ENCODE results near the gene DGKB. TPM values are rescaled to one million over a fixed set of nuclear protein-coding genes. Genes with fewer than 3 reads are reported as not detected.

Gene DGKB
- total and polyA plus RNA-seq, 2 donors, result 0.09 to 0.19 TPM

- H3K27me3 ChIP-seq (ENCODE audit: control insufficient read depth in 2 of 2, insufficient read depth in 1 of 2, low read length in 1 of 2), result no peaks in the 10 kb centered on the region
- 96% methylated on average over 2 of the region's 2 CpGs for WGBS
- no peaks in the 10 kb centered on the region for H3K4me1 ChIP-seq (ENCODE audit: control insufficient read depth in 2 of 2, insufficient read depth in 2 of 2, low read length in 2 of 2)
- no peaks in the 10 kb centered on the region for H3K36me3 ChIP-seq (ENCODE audit: control insufficient read depth in 2 of 2, insufficient read depth in 2 of 2, low read length in 1 of 2)
- DNase-seq (ENCODE audit: low read depth in 6 of 9, low spot score in 9 of 9), result no peak
- H3K9me3 ChIP-seq (ENCODE audit: control insufficient read depth in 2 of 2, insufficient read depth in 1 of 2, low read length in 1 of 2), result no peaks in the 10 kb centered on the region
- no peak overlapping the region for H3K4me3 ChIP-seq (ENCODE audit: low read length in 2 of 2)
- H3K27ac ChIP-seq (ENCODE audit: low read depth in 1 of 2, low read length in 1 of 2), result no peak overlapping the region
Measured at GRCh38 chr7:14115701-14116100, 786.9 kb downstream of the DGKB start.

DNA sequence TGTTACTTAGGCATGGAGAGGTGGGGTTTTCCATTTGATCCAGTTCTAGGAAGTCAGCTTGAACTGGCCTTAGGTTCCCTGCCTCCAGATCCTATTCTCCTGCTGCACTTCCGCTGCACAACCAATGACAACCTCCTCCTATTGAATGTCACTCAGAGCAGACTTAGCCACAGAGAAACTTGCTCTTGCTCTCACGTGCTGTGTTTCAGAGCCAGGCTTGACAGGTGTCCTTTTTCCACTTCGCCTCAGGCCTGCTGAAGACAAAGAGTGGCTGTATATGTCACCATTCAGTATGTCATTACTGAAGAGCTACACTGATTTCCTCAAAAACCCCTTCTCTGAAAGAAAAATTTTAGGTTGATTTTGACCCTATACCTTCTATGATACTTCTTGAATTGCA, 797.7 kb downstream of the DGKB start:
- Histone ChIP-seq H3K36me3 (ENCODE audit: control insufficient read depth in 2 of 2, insufficient read depth in 2 of 2, low read length in 1 of 2) (no peaks in the 10 kb centered on the region), H3K27me3 (ENCODE audit: control insufficient read depth in 2 of 2, insufficient read depth in 1 of 2, low read length in 1 of 2) (no peaks in the 10 kb centered on the region), H3K4me3 (ENCODE audit: low read length in 2 of 2) (no peak overlapping the region), H3K4me1 (ENCODE audit: control insufficient read depth in 2 of 2, insufficient read depth in 2 of 2, low read length in 2 of 2) (no peaks in the 10 kb centered on the region), H3K9me3 (ENCODE audit: control insufficient read depth in 2 of 2, insufficient read depth in 1 of 2, low read length in 1 of 2) (peaks cover 0 to 6% of the 10 kb centered on the region in 2 donors), H3K27ac (ENCODE audit: low read depth in 1 of 2, low read length in 1 of 2) (no peak overlapping the region)
- 89% methylated on average over 3 of the region's 3 CpGs for WGBS
- no peak for DNase-seq (ENCODE audit: low read depth in 6 of 9, low spot score in 9 of 9)

GRCh38 chr7:14096159-14096558, 806.4 kb downstream of the DGKB start:
- Histone ChIP-seq H3K4me1 (ENCODE audit: control insufficient read depth in 2 of 2, insufficient read depth in 2 of 2, low read length in 2 of 2) (no peaks in the 10 kb centered on the region), H3K4me3 (ENCODE audit: low read length in 2 of 2) (no peak overlapping the region), H3K27me3 (ENCODE audit: control insufficient read depth in 2 of 2, insufficient read depth in 1 of 2, low read length in 1 of 2) (no peaks in the 10 kb centered on the region), H3K36me3 (ENCODE audit: control insufficient read depth in 2 of 2, insufficient read depth in 2 of 2, low read length in 1 of 2) (no peaks in the 10 kb centered on the region), H3K9me3 (ENCODE audit: control insufficient read depth in 2 of 2, insufficient read depth in 1 of 2, low read length in 1 of 2) (no peaks in the 10 kb centered on the region), H3K27ac (ENCODE audit: low read depth in 1 of 2, low read length in 1 of 2) (no peak overlapping the region)
- no peak for DNase-seq (ENCODE audit: low read depth in 6 of 9, low spot score in 9 of 9)
- WGBS, result 94% methylated on average over 1 of the region's 1 CpG

- no peaks in the 10 kb centered on the region for H3K27me3 ChIP-seq (ENCODE audit: control insufficient read depth in 2 of 2, insufficient read depth in 1 of 2, low read length in 1 of 2)
- 79% methylated on average over 4 of the region's 4 CpGs for WGBS
- no peak overlapping the region for H3K27ac ChIP-seq (ENCODE audit: low read depth in 1 of 2, low read length in 1 of 2)
- no peaks in the 10 kb centered on the region for H3K4me1 ChIP-seq (ENCODE audit: control insufficient read depth in 2 of 2, insufficient read depth in 2 of 2, low read length in 2 of 2)
- no peak overlapping the region for H3K4me3 ChIP-seq (ENCODE audit: low read length in 2 of 2)
- no peaks in the 10 kb centered on the region for H3K9me3 ChIP-seq (ENCODE audit: control insufficient read depth in 2 of 2, insufficient read depth in 1 of 2, low read length in 1 of 2)
- DNase-seq (ENCODE audit: low read depth in 6 of 9, low spot score in 9 of 9), result no peak
- no peaks in the 10 kb centered on the region for H3K36me3 ChIP-seq (ENCODE audit: control insufficient read depth in 2 of 2, insufficient read depth in 2 of 2, low read length in 1 of 2)
Measured at GRCh38 chr7:14095233-14095950, 807.2 kb downstream of the DGKB start.
